CD4-positive, alpha-beta T cell (primary cell): Measurements from ENCODE around the gene HLF. TPM values are rescaled to one million over a fixed set of nuclear protein-coding genes. Genes with fewer than 3 reads are reported as not detected.

Source experiments
- ATAC-seq: fragments of 200-7000 bp; cut with Tn5 transposase; one replicate; pipeline ENCODE4 v1.10.0; 2022; ENCODE audit warnings: mild to moderate bottlenecking; ENCODE audit not compliant: poor library complexity
- CTCF ChIA-PET: fragments of 350-600 bp; sonication (Branson Sonifier 250); formaldehyde crosslinking; loops from one replicate; lab custom pipeline; 2021; ENCODE audit warnings: antibody characterized with exemption, inconsistent platforms; lab: Charles Lee
- POLR2A ChIA-PET: fragments of 350-600 bp; sonication (Branson Sonifier 250); formaldehyde crosslinking; loops from one replicate; lab custom pipeline; 2021; ENCODE audit warnings: antibody characterized with exemption, inconsistent platforms; lab: Charles Lee
- DNase-seq, 14 experiments: peaks; one replicate each; pipeline ENCODE4 v3.0.0-alpha.2; 2013 to 2020; ENCODE audit warnings: mixed read lengths in 2 of 14
- H3K27ac ChIP-seq, 2 donors: one replicate each; pipeline versions ENCODE4 v1.5.1 to v1.7.0; 2013; ENCODE audit warnings: low read length in 2 of 2, low read depth in 1 of 2, mild to moderate bottlenecking in 1 of 2
- H3K27me3 ChIP-seq, 2 experiments: 1 replicate in 1 of 2; 2 replicates in 1 of 2; pipeline versions ENCODE4 v1.6.1 to v1.7.0; 2013; ENCODE audit warnings: low read length in 2 of 2, control low read depth in 1 of 2, mild to moderate bottlenecking in 1 of 2, moderate library complexity in 1 of 2; ENCODE audit not compliant: insufficient read depth in 2 of 2, control insufficient read depth in 1 of 2
- H3K36me3 ChIP-seq: one replicate; pipeline ENCODE4 v1.6.1; 2013; ENCODE audit warnings: low read length, control low read depth; ENCODE audit not compliant: insufficient read depth
- H3K4me1 ChIP-seq: one replicate; pipeline ENCODE4 v1.6.1; 2013; ENCODE audit warnings: low read length, control low read depth; ENCODE audit not compliant: insufficient read depth
- H3K4me3 ChIP-seq: one replicate; pipeline ENCODE4 v1.5.1; 2013; ENCODE audit warnings: mild to moderate bottlenecking, low read length, moderate library complexity
- H3K9me3 ChIP-seq, 2 experiments: 1 replicate in 1 of 2; 2 replicates in 1 of 2; pipeline versions ENCODE4 v1.6.1 to v1.7.0; 2013; ENCODE audit warnings: low read length in 2 of 2, mild to moderate bottlenecking in 2 of 2, control low read depth in 1 of 2, moderate library complexity in 1 of 2; ENCODE audit not compliant: control insufficient read depth in 1 of 2, insufficient read depth in 1 of 2
- H3K27ac Mint-ChIP-seq: one replicate; pipeline ENCODE4 v1.8.0; 2020; ENCODE audit warnings: mixed read lengths
- H3K27me3 Mint-ChIP-seq: one replicate; pipeline ENCODE4 v1.8.0; 2021; ENCODE audit warnings: mixed read lengths
- H3K36me3 Mint-ChIP-seq: one replicate; pipeline ENCODE4 v1.8.0; 2021; ENCODE audit warnings: low read depth, mixed read lengths
- H3K4me1 Mint-ChIP-seq: one replicate; pipeline ENCODE4 v1.8.0; 2021; ENCODE audit warnings: low read depth, mixed read lengths
- H3K4me3 Mint-ChIP-seq: one replicate; pipeline ENCODE4 v1.8.0; 2020; ENCODE audit warnings: mild to moderate bottlenecking, mixed read lengths
- H3K9me3 Mint-ChIP-seq: one replicate; pipeline ENCODE4 v1.8.0; 2020; ENCODE audit warnings: mixed read lengths
- CTCF ChIP-seq: fragments of 200-600 bp; IDR thresholded peaks from one replicate; pipeline ENCODE4 v1.8.0; 2022; ENCODE audit warnings: antibody characterized with exemption, mild to moderate bottlenecking
- intact Hi-C, 2 experiments: fragments of 100-400 bp; cut with DNase I in 1 of 2; cut with micrococcal nuclease in 1 of 2; formaldehyde crosslinking; loops; one replicate each; pipeline versions ENCODE4 v1.15.1 to v1.9.0; 2023 to 2025; cut with DNase I, micrococcal nuclease
- total RNA-seq, 174 experiments: library from RNA in 2 of 174; stranded (reverse) in 2 of 174; gene quantifications; one replicate each; pipeline ENCODE4 v1.2.3 and lab custom pipeline; 2021 to 2026

HLF gene
- total RNA-seq, 2 experiments from 2014 or later = 4.3 to 4.9 TPM

DNA sequence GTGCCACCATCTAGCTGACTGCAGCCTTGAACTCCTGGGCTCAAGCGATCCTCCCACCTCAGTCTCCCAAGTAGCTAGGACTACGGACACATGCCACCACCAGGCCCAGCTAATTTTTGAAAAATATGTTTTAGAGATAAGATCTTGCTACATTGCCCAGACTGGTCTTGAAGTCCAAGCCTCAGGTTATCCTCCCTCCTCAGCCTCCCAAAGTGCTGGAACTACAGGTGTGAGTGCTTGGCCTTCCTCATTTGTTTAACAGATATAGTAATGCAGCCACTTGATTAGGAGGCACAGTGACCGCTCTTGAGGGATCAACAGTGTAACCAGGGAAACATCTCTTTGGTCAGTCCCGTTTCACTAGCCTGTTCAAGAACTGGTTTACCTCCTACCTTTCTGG lies 35.1 kb downstream of the HLF start:
- POLR2A ChIA-PET = no interaction called here
- Mint-ChIP-seq H3K9me3 (no peaks in the 10 kb centered on the region), H3K27ac (no peak overlapping the region), H3K4me3 (no peak overlapping the region), H3K27me3 (no peaks in the 10 kb centered on the region), H3K4me1 (no peaks in the 10 kb centered on the region), H3K36me3 (no peaks in the 10 kb centered on the region)
- no peak for TF ChIP-seq CTCF
- no peak overlapping the region for H3K4me3 ChIP-seq
- H3K27me3 ChIP-seq = no peaks in the 10 kb centered on the region
- intact Hi-C loops = loop anchor here in 1 of 2 experiments (5.0 kb wide), 1 partner anchor 248 kb away; no protein-coding TSS in a partner anchor
- CTCF ChIA-PET = no interaction called here
- H3K9me3 ChIP-seq = no peaks in the 10 kb centered on the region
- H3K36me3 ChIP-seq = no peaks in the 10 kb centered on the region
- DNase-seq (no peak), ATAC-seq (no peak)
- no peaks in the 10 kb centered on the region for H3K4me1 ChIP-seq
- no peak overlapping the region for H3K27ac ChIP-seq

DNA sequence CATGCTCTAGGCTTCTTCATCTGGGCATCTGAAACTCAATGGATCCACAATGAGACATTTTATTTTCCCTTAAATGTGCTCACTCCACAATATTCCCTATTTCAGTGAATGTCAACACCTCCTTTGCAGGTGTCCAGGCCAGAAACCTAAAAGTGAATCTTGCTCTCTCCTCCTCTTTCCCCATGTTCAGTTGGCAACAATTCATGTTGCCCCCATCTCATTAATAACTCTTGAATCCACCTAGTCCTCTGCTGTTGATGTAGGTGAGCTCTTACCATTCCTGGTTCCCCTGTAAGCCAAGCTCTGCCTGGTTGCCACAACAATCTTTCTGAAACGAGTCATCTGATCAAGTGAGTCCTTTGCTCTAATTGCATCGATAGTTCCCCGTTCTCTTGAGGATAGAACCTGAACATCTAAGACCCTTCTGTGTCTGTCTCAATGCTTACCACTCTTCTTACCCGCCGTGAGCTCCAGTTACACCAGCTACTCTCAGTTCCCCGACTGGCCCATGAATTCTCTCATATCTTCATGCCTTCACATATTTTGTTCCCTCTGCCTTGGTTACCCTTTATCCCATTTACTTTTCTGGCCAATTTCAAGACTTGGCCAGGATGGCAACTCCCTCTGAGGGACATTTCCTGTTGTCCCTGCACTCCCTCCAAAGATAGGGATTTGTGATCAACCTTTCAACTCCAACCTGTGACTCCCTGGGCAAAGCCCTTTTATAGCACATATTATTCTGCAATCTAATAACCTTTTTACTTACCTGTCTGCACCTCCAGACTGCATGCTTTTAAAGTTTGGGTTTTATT lies 35.9 kb downstream of the HLF start:
- intact Hi-C loops = no loop called here
- H3K4me3 Mint-ChIP-seq = no peak overlapping the region

GRCh38 chr17:55301521-55302406 lies 37.0 kb downstream of the HLF start:
- no peak for TF ChIP-seq CTCF
- DNase-seq (no peak), ATAC-seq (no peak)
- H3K4me3 ChIP-seq = no peak overlapping the region
- H3K27me3 ChIP-seq = no peaks in the 10 kb centered on the region
- no peaks in the 10 kb centered on the region for H3K9me3 ChIP-seq
- H3K27ac ChIP-seq = no peak overlapping the region
- intact Hi-C loops = no loop called here
- no peaks in the 10 kb centered on the region for H3K36me3 ChIP-seq
- ChIA-PET CTCF (no interaction called here), POLR2A (no interaction called here)
- H3K4me1 ChIP-seq = no peaks in the 10 kb centered on the region
- no peak overlapping the region for H3K4me3 Mint-ChIP-seq
- H3K9me3 Mint-ChIP-seq = no peaks in the 10 kb centered on the region
- H3K27ac Mint-ChIP-seq = no peak overlapping the region
- no peaks in the 10 kb centered on the region for H3K4me1 Mint-ChIP-seq
- no peaks in the 10 kb centered on the region for H3K27me3 Mint-ChIP-seq
- H3K36me3 Mint-ChIP-seq = no peaks in the 10 kb centered on the region

More for the DNA sequence above, 35.9 kb downstream of the HLF start:
- no peaks in the 10 kb centered on the region for H3K27me3 Mint-ChIP-seq
- H3K27ac Mint-ChIP-seq = no peak overlapping the region
- Histone ChIP-seq H3K36me3 (no peaks in the 10 kb centered on the region), H3K27ac (no peak overlapping the region), H3K9me3 (no peaks in the 10 kb centered on the region), H3K27me3 (no peaks in the 10 kb centered on the region), H3K4me1 (no peaks in the 10 kb centered on the region), H3K4me3 (no peak overlapping the region)
- no peak for ATAC-seq
- H3K36me3 Mint-ChIP-seq = no peaks in the 10 kb centered on the region
- TF ChIP-seq CTCF = no peak
- CTCF ChIA-PET = no interaction called here
- H3K9me3 Mint-ChIP-seq = no peaks in the 10 kb centered on the region
- POLR2A ChIA-PET = no interaction called here
- no peak for DNase-seq
- no peaks in the 10 kb centered on the region for H3K4me1 Mint-ChIP-seq
